ENCODE results near the gene LYST.

DNA sequence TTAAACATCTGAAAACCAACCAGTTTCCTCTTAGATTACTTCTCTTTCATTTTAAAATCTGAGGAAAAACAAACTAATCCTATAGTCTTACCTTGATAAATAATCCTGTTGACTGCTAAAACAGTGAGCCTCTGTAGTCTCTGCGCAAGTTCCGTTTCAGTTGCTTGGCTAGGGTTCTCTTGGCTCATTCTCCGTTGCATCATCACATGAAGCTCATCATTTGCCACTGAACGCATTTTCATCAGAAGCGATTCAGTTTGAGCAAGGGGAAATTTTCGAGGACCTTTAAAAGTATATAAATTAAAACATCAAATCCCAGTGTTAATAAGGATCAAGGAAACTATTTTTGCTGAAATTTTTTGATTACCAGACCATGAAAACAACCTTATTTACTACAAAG, 120.5 kb downstream of the LYST start:
- TF ChIP-seq, protein P1, sequence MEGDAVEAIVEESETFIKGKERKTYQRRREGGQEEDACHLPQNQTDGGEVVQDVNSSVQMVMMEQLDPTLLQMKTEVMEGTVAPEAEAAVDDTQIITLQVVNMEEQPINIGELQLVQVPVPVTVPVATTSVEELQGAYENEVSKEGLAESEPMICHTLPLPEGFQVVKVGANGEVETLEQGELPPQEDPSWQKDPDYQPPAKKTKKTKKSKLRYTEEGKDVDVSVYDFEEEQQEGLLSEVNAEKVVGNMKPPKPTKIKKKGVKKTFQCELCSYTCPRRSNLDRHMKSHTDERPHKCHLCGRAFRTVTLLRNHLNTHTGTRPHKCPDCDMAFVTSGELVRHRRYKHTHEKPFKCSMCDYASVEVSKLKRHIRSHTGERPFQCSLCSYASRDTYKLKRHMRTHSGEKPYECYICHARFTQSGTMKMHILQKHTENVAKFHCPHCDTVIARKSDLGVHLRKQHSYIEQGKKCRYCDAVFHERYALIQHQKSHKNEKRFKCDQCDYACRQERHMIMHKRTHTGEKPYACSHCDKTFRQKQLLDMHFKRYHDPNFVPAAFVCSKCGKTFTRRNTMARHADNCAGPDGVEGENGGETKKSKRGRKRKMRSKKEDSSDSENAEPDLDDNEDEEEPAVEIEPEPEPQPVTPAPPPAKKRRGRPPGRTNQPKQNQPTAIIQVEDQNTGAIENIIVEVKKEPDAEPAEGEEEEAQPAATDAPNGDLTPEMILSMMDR (conservative IDR thresholded peaks at IDR 0.05; ENCODE audit: low read length): no peak
- no peak for TF ChIP-seq EZH2phosphoT487 (IDR thresholded peaks at IDR 0.05; ENCODE audit: borderline replicate concordance, low read depth, low read length)

All from OCI-LY7 (cell line).